Mucosa of descending colon (tissue), 3 donors: ENCODE measurements around the gene PTCSC3. TPM values are rescaled to one million over a fixed set of nuclear protein-coding genes. Genes with fewer than 3 reads are reported as not detected.
A peak's percentile ranks its signal among the peaks of the same experiment; 100 is the strongest.

Experiments
- ATAC-seq: fragments of 200-7000 bp; cut with Tn5 transposase; one replicate; pipeline ENCODE4 v1.9.1; 2020; ENCODE audit warnings: mild to moderate bottlenecking, moderate library complexity
- DNase-seq, 3 donors: peaks; one replicate each; pipeline ENCODE4 v3.0.0-alpha.2; 2020
- H3K36me3 ChIP-seq: fragments of 200-600 bp; one replicate; pipeline ENCODE4 v1.8.0; 2021; ENCODE audit warnings: low read depth, mild to moderate bottlenecking
- H3K4me1 ChIP-seq: fragments of 200-600 bp; one replicate; pipeline ENCODE4 v1.8.0; 2021; ENCODE audit warnings: low read depth, mild to moderate bottlenecking
- H3K4me3 ChIP-seq: fragments of 200-600 bp; one replicate; pipeline ENCODE4 v1.8.0; 2021; ENCODE audit warnings: mild to moderate bottlenecking
- H3K9me3 ChIP-seq: fragments of 200-600 bp; one replicate; pipeline ENCODE4 v1.8.0; 2021; ENCODE audit warnings: mild to moderate bottlenecking
- intact Hi-C, 2 donors: fragments of 100-400 bp; cut with DNase I in 1 of 2; cut with micrococcal nuclease in 1 of 2; formaldehyde crosslinking; loops; one replicate each; pipeline versions ENCODE4 v1.11.0 to v1.11.1; 2022; cut with DNase I, micrococcal nuclease
- total RNA-seq, 3 donors: library from RNA; stranded (reverse); fragmentation: NEBNext Ultra II Directional in 2 of 3; extraction: Animal tissue kit (Norgen Biotek cat#: 25700) in 2 of 3; gene quantifications; one replicate each; pipeline versions ENCODE4 v1.2.1 to v1.2.4, GENCODE V29; 2021 to 2023
- TF ChIP-seq, protein P1 (sequence below): fragments of 200-600 bp; IDR thresholded peaks from one replicate; pipeline ENCODE4 v1.8.0; 2022; ENCODE audit warnings: antibody characterized with exemption, mild to moderate bottlenecking
- donor health status: DM: no; HTN: no; CAD: no; lungs with moderate emphysema.
- donor health status: DM: no; HTN: no; CAD: no.
- donor health status: DM: no; HTN: yes; CAD: no.

PTCSC3 gene
- total RNA-seq, 3 donors from 2014 or later = not detected

DNA sequence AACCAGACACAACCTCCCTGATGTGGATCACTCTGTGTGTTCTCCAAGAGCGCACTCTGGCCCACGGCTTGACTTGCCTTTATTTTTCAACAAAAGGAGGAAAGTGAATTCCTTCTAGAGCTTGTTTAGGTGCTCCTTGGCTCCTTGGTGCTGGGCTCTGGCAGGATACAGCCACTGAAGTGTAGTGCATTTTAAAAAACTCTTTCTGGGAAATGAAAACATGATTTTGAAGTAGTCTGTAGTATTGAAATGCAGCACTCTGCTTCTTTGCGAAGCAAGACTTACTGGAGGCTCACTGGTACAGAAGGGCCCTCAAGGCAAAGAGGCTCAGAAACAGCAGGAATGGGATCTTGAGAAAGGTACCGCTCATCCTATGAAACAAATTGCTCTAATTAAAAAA lies 81.6 kb downstream of the PTCSC3 start:
- Histone ChIP-seq H3K36me3 (no peaks in the 10 kb centered on the region), H3K4me3 (no peak overlapping the region), H3K4me1 (no peaks in the 10 kb centered on the region), H3K9me3 (no peaks in the 10 kb centered on the region)
- intact Hi-C loops = no loop called here
- ATAC-seq (no peak), DNase-seq (no peak)
- TF ChIP-seq, protein P1, sequence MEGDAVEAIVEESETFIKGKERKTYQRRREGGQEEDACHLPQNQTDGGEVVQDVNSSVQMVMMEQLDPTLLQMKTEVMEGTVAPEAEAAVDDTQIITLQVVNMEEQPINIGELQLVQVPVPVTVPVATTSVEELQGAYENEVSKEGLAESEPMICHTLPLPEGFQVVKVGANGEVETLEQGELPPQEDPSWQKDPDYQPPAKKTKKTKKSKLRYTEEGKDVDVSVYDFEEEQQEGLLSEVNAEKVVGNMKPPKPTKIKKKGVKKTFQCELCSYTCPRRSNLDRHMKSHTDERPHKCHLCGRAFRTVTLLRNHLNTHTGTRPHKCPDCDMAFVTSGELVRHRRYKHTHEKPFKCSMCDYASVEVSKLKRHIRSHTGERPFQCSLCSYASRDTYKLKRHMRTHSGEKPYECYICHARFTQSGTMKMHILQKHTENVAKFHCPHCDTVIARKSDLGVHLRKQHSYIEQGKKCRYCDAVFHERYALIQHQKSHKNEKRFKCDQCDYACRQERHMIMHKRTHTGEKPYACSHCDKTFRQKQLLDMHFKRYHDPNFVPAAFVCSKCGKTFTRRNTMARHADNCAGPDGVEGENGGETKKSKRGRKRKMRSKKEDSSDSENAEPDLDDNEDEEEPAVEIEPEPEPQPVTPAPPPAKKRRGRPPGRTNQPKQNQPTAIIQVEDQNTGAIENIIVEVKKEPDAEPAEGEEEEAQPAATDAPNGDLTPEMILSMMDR = no peak

GRCh38 chr14:36091096-36091495 lies 85.4 kb downstream of the PTCSC3 start:
- Histone ChIP-seq H3K4me3 (no peak overlapping the region), H3K9me3 (no peaks in the 10 kb centered on the region), H3K36me3 (no peaks in the 10 kb centered on the region), H3K4me1 (no peaks in the 10 kb centered on the region)
- DNase-seq = peak in 1 of 3 donors; percentile 5
- ATAC-seq = peak; percentile 58
- intact Hi-C loops = no loop called here
- TF ChIP-seq, protein P1 = no peak

GRCh38 chr14:36087411-36087810 lies 89.1 kb downstream of the PTCSC3 start:
- Histone ChIP-seq H3K9me3 (no peaks in the 10 kb centered on the region), H3K4me3 (no peak overlapping the region), H3K4me1 (no peaks in the 10 kb centered on the region), H3K36me3 (no peaks in the 10 kb centered on the region)
- no peak for DNase-seq
- TF ChIP-seq, protein P1 = no peak
- intact Hi-C loops = no loop called here
- ATAC-seq = no peak

DNA sequence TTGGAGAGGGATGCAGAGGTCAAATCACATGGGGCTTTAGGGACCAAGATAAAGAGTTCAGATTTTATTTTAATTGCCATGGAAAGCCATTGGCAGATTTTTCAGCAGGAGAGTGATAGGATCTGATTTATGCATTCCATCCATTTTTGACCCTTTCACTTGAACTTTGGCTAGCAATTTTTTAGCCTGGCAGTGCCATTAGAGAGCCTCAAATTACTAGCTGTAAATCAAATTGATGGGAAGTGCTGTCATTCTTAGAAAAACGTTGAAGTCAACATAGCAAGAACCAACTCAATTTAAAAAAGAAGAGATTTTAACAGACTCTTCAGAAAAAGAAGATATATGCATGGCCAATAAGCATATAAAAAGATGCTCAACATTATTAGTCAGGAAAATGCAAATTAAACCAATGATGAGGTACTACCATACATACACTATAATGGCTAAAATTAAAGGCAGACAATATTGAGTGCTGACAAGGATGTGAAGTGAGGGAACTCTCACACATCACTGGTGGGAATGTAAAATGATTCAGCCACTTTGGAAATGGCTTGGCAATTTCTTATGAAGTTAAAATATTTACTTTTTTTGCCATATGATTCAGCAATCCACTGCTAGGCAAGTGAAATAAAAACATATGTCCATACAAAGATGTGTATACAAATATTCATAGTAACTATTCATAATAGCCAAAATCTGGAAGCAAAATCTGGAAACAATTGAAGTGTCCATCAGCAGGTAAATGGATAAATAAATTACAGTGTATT lies 89.7 kb downstream of the PTCSC3 start:
- Histone ChIP-seq H3K4me3 (no peak overlapping the region), H3K4me1 (no peaks in the 10 kb centered on the region), H3K9me3 (no peaks in the 10 kb centered on the region), H3K36me3 (no peaks in the 10 kb centered on the region)
- TF ChIP-seq, protein P1 = no peak
- DNase-seq (no peak), ATAC-seq (no peak)
- intact Hi-C loops = no loop called here

- ATAC-seq = no peak
- TF ChIP-seq, protein P1 = no peak
These were observed 90.7 kb downstream of the PTCSC3 start for GRCh38 chr14:36085861-36086260.

More at GRCh38 chr14:36085861-36086260, 90.7 kb downstream of the PTCSC3 start:
- no peaks in the 10 kb centered on the region for H3K9me3 ChIP-seq
- no peak for DNase-seq
- H3K4me3 ChIP-seq = no peak overlapping the region
- intact Hi-C loops = no loop called here
- no peaks in the 10 kb centered on the region for H3K36me3 ChIP-seq
- H3K4me1 ChIP-seq = no peaks in the 10 kb centered on the region

Other genes with a start within 250 kb of the PTCSC3 start
- 10 to 100 TPM; 20.6 to 22.6 (median 21.4) TPM for gene MBIP, start 143.9 kb upstream of the PTCSC3 start, total RNA-seq